Keratinocyte (primary cell): ENCODE results near the gene CELSR1. TPM values are rescaled to one million over a fixed set of nuclear protein-coding genes. Genes with fewer than 3 reads are reported as not detected.

Source experiments
- DNase-seq: peaks from one replicate; pipeline ENCODE4 v3.0.0-alpha.2; 2011; ENCODE audit warnings: low read depth, missing footprints, low spot score
- FAIRE-seq: peaks from 2 replicates; lab custom pipeline; 2011; peaks lifted over from hg19 to GRCh38; lab: Jason Lieb, UNC
- H2AFZ ChIP-seq: 2 replicates; pipeline ENCODE4 v1.6.0; 2012; ENCODE audit warnings: low read length, control low read depth, inconsistent platforms; ENCODE audit not compliant: control insufficient read depth
- H3K27ac ChIP-seq: 2 replicates; pipeline ENCODE4 v1.5.1; 2011; ENCODE audit warnings: low read length; ENCODE audit not compliant: control insufficient read depth, insufficient read depth
- H3K27me3 ChIP-seq: 3 replicates; pipeline ENCODE4 v1.6.0; 2011; ENCODE audit warnings: low read length; ENCODE audit not compliant: control insufficient read depth, insufficient read depth; ENCODE audit errors: extremely low read depth
- H3K36me3 ChIP-seq, 2 experiments: 2 replicates in 1 of 2; 3 replicates in 1 of 2; pipeline ENCODE4 v1.5.1; 2011; ENCODE audit warnings: low read length in 2 of 2, mild to moderate bottlenecking in 1 of 2; ENCODE audit not compliant: control insufficient read depth in 2 of 2, insufficient read depth in 2 of 2; ENCODE audit errors: extremely low read depth in 1 of 2
- H3K4me1 ChIP-seq: 3 replicates; pipeline ENCODE4 v1.5.1; 2011; ENCODE audit warnings: low read length; ENCODE audit not compliant: control insufficient read depth, insufficient read depth; ENCODE audit errors: extremely low read depth
- H3K4me2 ChIP-seq: 3 replicates; pipeline ENCODE4 v1.6.0; 2011; ENCODE audit warnings: low read depth, low read length; ENCODE audit not compliant: control insufficient read depth, insufficient read depth; ENCODE audit errors: extremely low read depth
- H3K4me3 ChIP-seq, 3 experiments: fragments of 200-600 bp in 1 of 3; sonication (generic) in 1 of 3; 2 replicates in 2 of 3; 3 replicates in 1 of 3; pipeline ENCODE4 v1.5.1; 2011 to 2016; ENCODE audit warnings: low read length in 3 of 3, mild to moderate bottlenecking in 3 of 3, control low read depth in 2 of 3, inconsistent platforms in 1 of 3, low read depth in 1 of 3, mixed read lengths in 1 of 3, mixed run types in 1 of 3, moderate library complexity in 1 of 3; ENCODE audit not compliant: control insufficient read depth in 2 of 3, insufficient read depth in 2 of 3; ENCODE audit errors: extremely low read depth in 1 of 3
- H3K79me2 ChIP-seq: 2 replicates; pipeline ENCODE4 v1.6.0; 2012; ENCODE audit warnings: low read length; ENCODE audit not compliant: control insufficient read depth, insufficient read depth
- H3K9ac ChIP-seq: 3 replicates; pipeline ENCODE4 v1.6.0; 2011; ENCODE audit warnings: low read length; ENCODE audit not compliant: control insufficient read depth, insufficient read depth; ENCODE audit errors: extremely low read depth
- H3K9me1 ChIP-seq: 3 replicates; pipeline ENCODE4 v1.6.0; 2011; ENCODE audit warnings: low read length; ENCODE audit not compliant: control insufficient read depth, insufficient read depth; ENCODE audit errors: extremely low read depth
- H3K9me3 ChIP-seq: 2 replicates; pipeline ENCODE4 v1.5.1; 2012; ENCODE audit warnings: low read depth, low read length; ENCODE audit not compliant: control insufficient read depth
- H4K20me1 ChIP-seq: 3 replicates; pipeline ENCODE4 v1.6.0; 2011; ENCODE audit warnings: low read length; ENCODE audit not compliant: control insufficient read depth, insufficient read depth; ENCODE audit errors: extremely low read depth
- CTCF ChIP-seq, 3 experiments: IDR thresholded peaks in 1 of 3; conservative IDR thresholded peaks in 1 of 3; optimal IDR thresholded peaks in 1 of 3; 2 replicates in 2 of 3; 3 replicates in 1 of 3; pipeline versions ENCODE3 to v1.5.1; 2011; ENCODE audit warnings: low read length in 3 of 3, mild to moderate bottlenecking in 3 of 3, moderate library complexity in 2 of 3, control low read depth in 1 of 3, inconsistent platforms in 1 of 3; ENCODE audit not compliant: insufficient read depth in 2 of 3; ENCODE audit errors: extremely low read depth in 1 of 3
- EZH2 ChIP-seq: IDR thresholded peaks from one replicate; pipeline ENCODE4 v1.6.1; 2012; ENCODE audit warnings: inconsistent platforms, mild to moderate bottlenecking, low read length, moderate library complexity
- dilution Hi-C: fragments of 300-500 bp; cut with MboI; formaldehyde crosslinking; loops from one replicate; pipeline ENCODE4 v1.7.0; 2020; ENCODE audit warnings: low sequenced_read_pairs; ENCODE audit not compliant: extremely low pct_ligation_motif_present
- polyA plus RNA-seq, 5 experiments: library from polyadenylated mRNA; depleted of rRNA in 3 of 5; stranded (reverse) in 3 of 5; stranded (forward) in 1 of 5; unstranded in 1 of 5; fragments of >200 nt; gene quantifications; 1 replicate in 1 of 5; 2 replicates in 3 of 5; 3 replicates in 1 of 5; pipeline versions ENCODE4 v1.2.1 to v1.2.3, GENCODE V29; 2011 to 2012; ENCODE audit warnings: missing spikeins in 2 of 5, low read depth in 1 of 5, low replicate concordance in 1 of 5

CELSR1 gene
- polyA plus RNA-seq, 1 donor (not counting 4 experiments of a cell fraction or from before 2014, with no cell fraction given) = 16.1 TPM

- H3K36me3 ChIP-seq = peaks cover 2 to 11% of the 10 kb centered on the region in 2 experiments
- no peaks in the 10 kb centered on the region for H3K27me3 ChIP-seq
- no peak for FAIRE-seq
- no peak for DNase-seq
- H4K20me1 ChIP-seq = no peaks in the 10 kb centered on the region
- no peak for TF ChIP-seq EZH2
- no peak for TF ChIP-seq CTCF (optimal IDR thresholded peaks at IDR 0.05 in 1 of 3, IDR thresholded peaks at IDR 0.05 in 1 of 3, conservative IDR thresholded peaks at IDR 0.05 in 1 of 3; ENCODE audit: extremely low read depth in 1 of 3, insufficient read depth in 2 of 3, low read length in 3 of 3)
- no peaks in the 10 kb centered on the region for H3K9me3 ChIP-seq
- peaks cover 43% of the 10 kb centered on the region for H3K79me2 ChIP-seq
- no peak overlapping the region for H3K4me3 ChIP-seq
- H3K9ac ChIP-seq = no peak overlapping the region
- no peak overlapping the region for H2AFZ ChIP-seq
- no peak overlapping the region for H3K27ac ChIP-seq
- dilution Hi-C loops = no loop called here
- no peak overlapping the region for H3K4me2 ChIP-seq
- peaks cover 7% of the 10 kb centered on the region for H3K9me1 ChIP-seq
- peaks cover 28% of the 10 kb centered on the region for H3K4me1 ChIP-seq
Measured at GRCh38 chr22:46521994-46522393, 15.4 kb downstream of the CELSR1 start.

- Histone ChIP-seq H3K4me2 (no peak overlapping the region), H3K9me1 (peaks cover 2% of the 10 kb centered on the region), H2AFZ (no peak overlapping the region), H3K9ac (no peak overlapping the region), H4K20me1 (no peaks in the 10 kb centered on the region), H3K27me3 (no peaks in the 10 kb centered on the region), H3K9me3 (no peaks in the 10 kb centered on the region), H3K4me3 (no peak overlapping the region), H3K27ac (no peak overlapping the region), H3K36me3 (peaks cover 2 to 11% of the 10 kb centered on the region in 2 experiments), H3K79me2 (peaks cover 38% of the 10 kb centered on the region), H3K4me1 (peaks cover 17% of the 10 kb centered on the region)
- DNase-seq (no peak), FAIRE-seq (no peak)
- TF ChIP-seq CTCF (optimal IDR thresholded peaks at IDR 0.05 in 1 of 3, IDR thresholded peaks at IDR 0.05 in 1 of 3, conservative IDR thresholded peaks at IDR 0.05 in 1 of 3; ENCODE audit: extremely low read depth in 1 of 3, insufficient read depth in 2 of 3, low read length in 3 of 3) (no peak), EZH2 (no peak)
- dilution Hi-C loops = no loop called here
Measured at GRCh38 chr22:46520880-46521279, 16.5 kb downstream of the CELSR1 start.
